Progenitor cell of endocrine pancreas (in vitro differentiated cells): Measurements from ENCODE around the gene IRX6. TPM values are rescaled to one million over a fixed set of nuclear protein-coding genes. Genes with fewer than 3 reads are reported as not detected.
A peak's percentile ranks its signal among the peaks of the same experiment; 100 is the strongest.

Experiments used
- DNase-seq: peaks from one replicate; pipeline ENCODE4 v3.0.0; 2021; ENCODE audit warnings: low spot score; ENCODE audit not compliant: unreplicated experiment
- H3K27ac Mint-ChIP-seq: 2 replicates; pipeline ENCODE4 v1.8.0; 2021; ENCODE audit warnings: mild to moderate bottlenecking, moderate library complexity, mixed read lengths
- H3K27me3 Mint-ChIP-seq: 2 replicates; pipeline ENCODE4 v1.8.0; 2021; ENCODE audit warnings: mixed read lengths
- H3K36me3 Mint-ChIP-seq: 2 replicates; pipeline ENCODE4 v1.8.0; 2022; ENCODE audit warnings: mixed read lengths; ENCODE audit not compliant: insufficient read depth
- H3K4me1 Mint-ChIP-seq: 2 replicates; pipeline ENCODE4 v1.8.0; 2021; ENCODE audit warnings: low read depth, mixed read lengths
- H3K4me3 Mint-ChIP-seq: 2 replicates; pipeline ENCODE4 v1.8.0; 2021; ENCODE audit warnings: low read depth, mild to moderate bottlenecking, moderate library complexity, mixed read lengths
- H3K9me3 Mint-ChIP-seq: 2 replicates; pipeline ENCODE4 v1.8.0; 2021; ENCODE audit warnings: low read depth, mixed read lengths
- total RNA-seq: library from RNA; stranded (reverse); gene quantifications from 2 replicates; pipeline ENCODE4 v1.2.1, GENCODE V29; 2021
- TF ChIP-seq, protein P1 (sequence below): fragments of 200-600 bp; sonication (generic); IDR thresholded peaks from one replicate; pipeline ENCODE4 v1.5.0; 2021; ENCODE audit warnings: antibody characterized with exemption, mild to moderate bottlenecking; ENCODE audit not compliant: unreplicated experiment

IRX6 gene
- total RNA-seq, 1 donor from 2014 or later: not detected

DNA sequence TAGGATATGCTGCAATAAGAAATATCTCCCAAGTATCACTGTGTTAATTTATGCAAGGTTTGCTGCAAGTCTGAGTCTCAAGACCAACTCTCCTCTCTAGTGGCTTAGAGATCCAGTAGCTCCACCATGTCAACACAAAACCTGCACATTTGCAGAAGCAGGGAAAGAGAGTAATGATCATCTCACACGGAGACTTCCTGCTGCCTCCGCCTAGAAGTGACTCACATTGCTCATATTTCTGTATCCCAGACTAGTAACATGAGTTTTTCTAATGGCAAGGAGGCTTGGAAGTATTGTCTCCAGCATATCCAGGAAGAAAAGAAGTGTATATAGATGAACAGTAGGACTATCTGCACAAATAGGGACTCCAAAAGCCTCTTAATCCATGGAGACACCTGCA is 15.0 kb upstream of the IRX6 start:
- Mint-ChIP-seq H3K9me3 (no peaks in the 10 kb centered on the region), H3K4me1 (no peaks in the 10 kb centered on the region), H3K27ac (no peak overlapping the region), H3K4me3 (no peak overlapping the region), H3K27me3 (peaks cover 52% of the 10 kb centered on the region), H3K36me3 (no peaks in the 10 kb centered on the region)
- DNase-seq: no peak
- TF ChIP-seq, protein P1, sequence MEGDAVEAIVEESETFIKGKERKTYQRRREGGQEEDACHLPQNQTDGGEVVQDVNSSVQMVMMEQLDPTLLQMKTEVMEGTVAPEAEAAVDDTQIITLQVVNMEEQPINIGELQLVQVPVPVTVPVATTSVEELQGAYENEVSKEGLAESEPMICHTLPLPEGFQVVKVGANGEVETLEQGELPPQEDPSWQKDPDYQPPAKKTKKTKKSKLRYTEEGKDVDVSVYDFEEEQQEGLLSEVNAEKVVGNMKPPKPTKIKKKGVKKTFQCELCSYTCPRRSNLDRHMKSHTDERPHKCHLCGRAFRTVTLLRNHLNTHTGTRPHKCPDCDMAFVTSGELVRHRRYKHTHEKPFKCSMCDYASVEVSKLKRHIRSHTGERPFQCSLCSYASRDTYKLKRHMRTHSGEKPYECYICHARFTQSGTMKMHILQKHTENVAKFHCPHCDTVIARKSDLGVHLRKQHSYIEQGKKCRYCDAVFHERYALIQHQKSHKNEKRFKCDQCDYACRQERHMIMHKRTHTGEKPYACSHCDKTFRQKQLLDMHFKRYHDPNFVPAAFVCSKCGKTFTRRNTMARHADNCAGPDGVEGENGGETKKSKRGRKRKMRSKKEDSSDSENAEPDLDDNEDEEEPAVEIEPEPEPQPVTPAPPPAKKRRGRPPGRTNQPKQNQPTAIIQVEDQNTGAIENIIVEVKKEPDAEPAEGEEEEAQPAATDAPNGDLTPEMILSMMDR: no peak

DNA sequence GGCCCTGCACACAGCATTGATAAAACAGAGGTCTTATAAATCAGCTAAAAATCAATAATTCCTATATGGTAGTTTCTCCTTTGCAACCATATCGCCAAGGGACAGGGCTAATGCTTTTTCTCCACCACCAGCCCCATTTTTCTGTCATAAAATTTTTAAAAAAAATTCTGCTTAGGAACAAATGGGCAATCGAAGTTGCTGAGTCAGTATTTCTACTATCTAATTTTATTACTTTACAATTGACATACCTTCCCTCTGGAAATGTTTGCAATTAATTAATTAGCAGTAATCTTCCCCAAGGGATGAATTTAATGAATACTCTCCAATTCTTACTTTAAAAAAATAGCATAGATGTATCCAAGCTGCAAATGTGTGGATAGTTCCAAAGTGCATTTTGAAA is 1.7 kb upstream of the IRX6 start:
- Mint-ChIP-seq H3K4me1 (peaks cover 2% of the 10 kb centered on the region), H3K27ac (no peak overlapping the region), H3K9me3 (no peaks in the 10 kb centered on the region), H3K27me3 (peaks cover 82% of the 10 kb centered on the region), H3K4me3 (no peak overlapping the region), H3K36me3 (no peaks in the 10 kb centered on the region)
- TF ChIP-seq, protein P1: no peak
- DNase-seq: no peak

DNA sequence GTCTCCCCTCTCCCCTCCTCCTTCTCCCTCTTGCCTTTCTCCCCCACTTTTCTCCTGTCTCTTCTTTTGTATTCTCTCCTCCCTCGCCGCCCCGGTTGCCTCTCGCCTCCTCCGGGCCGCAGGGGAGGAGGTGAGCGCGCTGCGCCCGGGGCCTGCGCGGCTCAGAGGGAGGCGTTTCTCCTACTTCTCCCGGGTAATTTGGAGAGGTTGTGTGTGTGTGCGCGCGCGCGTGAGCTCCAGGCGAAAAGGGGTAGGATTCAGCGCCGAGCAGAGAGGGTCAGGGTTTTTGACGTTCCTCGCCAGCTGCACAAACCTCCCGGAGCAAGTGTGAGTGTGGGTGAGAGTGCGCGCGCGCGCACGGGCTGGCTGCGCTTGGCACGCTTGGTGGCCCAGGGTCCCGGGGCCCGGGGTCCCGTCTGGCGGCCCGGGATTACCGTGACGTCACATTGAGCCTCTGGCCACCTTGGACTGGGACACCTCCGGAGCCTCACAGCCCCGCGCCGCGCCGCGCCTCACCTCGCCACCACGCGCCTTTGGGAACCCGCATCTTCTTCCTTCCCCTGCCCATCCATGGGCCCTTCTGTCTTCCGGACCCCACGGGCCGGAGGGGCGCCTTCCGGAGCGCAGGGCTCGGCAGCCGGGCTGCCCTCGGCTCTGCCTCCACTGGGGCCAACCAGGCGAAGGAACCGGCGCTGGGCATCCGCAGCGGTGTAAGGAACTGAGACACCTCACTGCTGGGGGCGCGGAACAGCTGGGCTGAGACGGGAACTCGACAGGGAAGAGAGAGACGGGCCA is 479 bp downstream of the IRX6 start:
- peak overlapping the region; percentile 63 for H3K4me3 Mint-ChIP-seq
- no peak for DNase-seq
- H3K27ac Mint-ChIP-seq: no peak overlapping the region

DNA sequence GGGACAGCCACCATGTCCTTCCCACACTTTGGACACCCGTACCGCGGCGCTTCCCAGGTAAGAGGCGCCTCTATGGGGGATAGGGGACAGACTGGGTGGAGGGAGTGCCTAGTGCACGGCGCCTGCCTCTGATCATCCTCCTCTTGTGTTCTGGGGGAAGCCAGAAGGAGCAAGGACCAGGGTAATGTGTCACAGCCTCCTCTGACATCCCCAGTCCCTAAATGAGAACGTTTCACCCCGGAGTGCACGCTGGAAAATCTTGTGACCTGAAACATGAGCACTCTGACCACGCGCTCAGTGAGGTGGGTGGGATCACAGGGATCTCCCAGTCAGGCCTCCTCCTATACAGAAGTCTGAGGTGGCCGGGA is 1.1 kb downstream of the IRX6 start:
- Mint-ChIP-seq H3K27ac (no peak overlapping the region), H3K27me3 (peaks cover 89% of the 10 kb centered on the region), H3K4me1 (peaks cover 2% of the 10 kb centered on the region)

More for the DNA sequence above, 479 bp downstream of the IRX6 start:
- no peaks in the 10 kb centered on the region for H3K36me3 Mint-ChIP-seq
- H3K9me3 Mint-ChIP-seq: no peaks in the 10 kb centered on the region
- peaks cover 2% of the 10 kb centered on the region for H3K4me1 Mint-ChIP-seq
- TF ChIP-seq, protein P1: no peak
- peaks cover 86% of the 10 kb centered on the region for H3K27me3 Mint-ChIP-seq

DNA sequence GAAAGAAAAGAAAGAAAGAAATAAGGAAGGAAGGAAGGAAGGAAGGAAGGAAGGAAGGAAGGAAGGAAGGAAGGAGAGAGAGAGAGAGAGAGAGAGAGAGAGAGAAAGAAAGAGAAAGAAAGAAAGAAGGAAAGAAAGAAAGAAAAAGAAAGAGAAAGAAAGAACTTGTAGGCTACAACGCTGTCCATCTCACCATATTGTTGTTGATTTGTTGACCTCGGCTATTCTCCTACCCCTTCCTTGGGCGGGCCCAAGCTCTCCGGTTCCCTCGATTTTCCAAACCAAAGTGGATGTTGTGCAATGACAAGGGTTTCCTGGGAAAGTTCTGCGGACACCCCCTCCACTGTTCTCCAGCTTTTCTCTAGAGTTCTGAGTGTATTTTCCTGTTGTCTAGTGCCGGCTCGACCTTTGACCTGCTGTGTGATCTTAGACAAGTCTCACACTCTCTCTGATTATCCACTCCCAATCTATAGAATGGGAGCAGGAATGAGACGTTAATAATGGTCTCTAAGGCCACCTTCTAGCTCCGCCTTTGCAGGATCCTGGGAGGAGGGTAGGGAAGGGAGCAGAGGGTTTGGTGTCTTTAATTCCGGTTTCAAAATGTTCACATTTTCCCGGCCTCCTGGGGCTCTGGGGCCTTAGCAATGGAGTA is 1.6 kb downstream of the IRX6 start:
- H3K36me3 Mint-ChIP-seq: no peaks in the 10 kb centered on the region

More for the DNA sequence above, 1.1 kb downstream of the IRX6 start:
- Mint-ChIP-seq H3K4me3 (no peak overlapping the region), H3K36me3 (no peaks in the 10 kb centered on the region), H3K9me3 (no peaks in the 10 kb centered on the region)
- no peak for DNase-seq
- TF ChIP-seq, protein P1: no peak

More for the DNA sequence above, 1.6 kb downstream of the IRX6 start:
- no peaks in the 10 kb centered on the region for H3K9me3 Mint-ChIP-seq
- peaks cover 89% of the 10 kb centered on the region for H3K27me3 Mint-ChIP-seq
- peaks cover 2% of the 10 kb centered on the region for H3K4me1 Mint-ChIP-seq
- no peak overlapping the region for H3K27ac Mint-ChIP-seq
- no peak overlapping the region for H3K4me3 Mint-ChIP-seq
- TF ChIP-seq, protein P1: no peak
- DNase-seq: no peak
